AG04450 (cell line): ENCODE data around the gene C11orf52. TPM values are rescaled to one million over a fixed set of nuclear protein-coding genes. Genes with fewer than 3 reads are reported as not detected.
A peak's percentile ranks its signal among the peaks of the same experiment; 100 is the strongest.

ENCODE experiments used
- CTCF ChIA-PET: fragments of 300-600, 350-600 bp; formaldehyde crosslinking; extraction: SDS; loops from one replicate; lab custom pipeline; 2022; ENCODE audit warnings: antibody characterized with exemption, inconsistent platforms; lab: Charles Lee
- POLR2A ChIA-PET: fragments of 350-600 bp; formaldehyde crosslinking; extraction: SDS; loops from one replicate; lab custom pipeline; 2021; ENCODE audit warnings: antibody characterized with exemption, inconsistent platforms; lab: Yijun Ruan, JAX
- DNase-seq: peaks from one replicate; pipeline ENCODE4 v3.0.0-alpha.2; 2011; ENCODE audit warnings: low read depth, low spot score
- H3K27ac ChIP-seq: one replicate; pipeline ENCODE4 v1.5.1; 2012; ENCODE audit warnings: low read depth, low read length, control low read depth
- H3K27me3 ChIP-seq: one replicate; pipeline ENCODE4 v1.6.0; 2012; ENCODE audit warnings: low read length; ENCODE audit not compliant: control insufficient read depth, insufficient read depth
- H3K4me3 ChIP-seq: 2 replicates; pipeline ENCODE4 v1.5.1; 2011; ENCODE audit warnings: mild to moderate bottlenecking, low read depth, low read length, control low read depth
- H3K9me3 ChIP-seq: 2 replicates; pipeline ENCODE4 v1.5.1; 2012; ENCODE audit warnings: low read length; ENCODE audit not compliant: control insufficient read depth, insufficient read depth
- CTCF ChIP-seq: IDR thresholded peaks from 2 replicates; pipeline ENCODE4 v1.5.1; 2011; ENCODE audit warnings: low read depth, low read length, control low read depth, inconsistent platforms
- polyA plus RNA-seq: library from polyadenylated mRNA; depleted of rRNA; stranded (reverse); fragments of >200 nt; gene quantifications from 2 replicates; pipeline ENCODE4 v1.2.3, GENCODE V29; 2011

The C11orf52 gene
- polyA plus RNA-seq, 1 experiment = 0.38 TPM

- ChIA-PET POLR2A (interaction anchor here (0.6 to 1.2 kb wide), 2 partner anchors 18 to 90 kb away, joined by 4 to 7 read pairs; no protein-coding TSS in a partner anchor), CTCF (interaction anchor here (0.8 to 1.8 kb wide), 5 partner anchors 11 to 53 kb away, joined by 3 to 10 read pairs (median 5); no protein-coding TSS in a partner anchor)
- TF ChIP-seq CTCF = no peak
- H3K9me3 ChIP-seq = no peaks in the 10 kb centered on the region
- H3K27me3 ChIP-seq = no peaks in the 10 kb centered on the region
- no peak for DNase-seq
- H3K4me3 ChIP-seq = no peak overlapping the region
- peak overlapping the region; percentile 41 for H3K27ac ChIP-seq
These were observed 25.9 kb downstream of the C11orf52 start for GRCh38 chr11:111944651-111945051.

GRCh38 chr11:111945198-111945597 lies 26.5 kb downstream of the C11orf52 start:
- Histone ChIP-seq H3K4me3 (no peak overlapping the region), H3K9me3 (no peaks in the 10 kb centered on the region), H3K27me3 (no peaks in the 10 kb centered on the region), H3K27ac (no peak overlapping the region)
- CTCF ChIA-PET = interaction anchor here (0.8 to 1.8 kb wide), 3 partner anchors 14 to 37 kb away, joined by 3 to 10 read pairs (median 5); no protein-coding TSS in a partner anchor
- POLR2A ChIA-PET = interaction anchor here (0.6 kb wide), 1 partner anchor 90 kb away, joined by 7 read pairs; no protein-coding TSS in a partner anchor
- TF ChIP-seq CTCF = no peak
- no peak for DNase-seq

GRCh38 chr11:111946499-111946898 lies 27.8 kb downstream of the C11orf52 start:
- no peak for DNase-seq
- Histone ChIP-seq H3K4me3 (no peak overlapping the region), H3K27ac (no peak overlapping the region), H3K9me3 (no peaks in the 10 kb centered on the region), H3K27me3 (no peaks in the 10 kb centered on the region)
- no peak for TF ChIP-seq CTCF
- CTCF ChIA-PET = no interaction called here
- POLR2A ChIA-PET = no interaction called here

- CTCF ChIA-PET = no interaction called here
- no peak overlapping the region for H3K27ac ChIP-seq
- DNase-seq = no peak
- H3K9me3 ChIP-seq = no peaks in the 10 kb centered on the region
- no peak for TF ChIP-seq CTCF
- POLR2A ChIA-PET = no interaction called here
- no peak overlapping the region for H3K4me3 ChIP-seq
- H3K27me3 ChIP-seq = no peaks in the 10 kb centered on the region
These were observed 28.4 kb downstream of the C11orf52 start for GRCh38 chr11:111947143-111947542.

- ChIA-PET CTCF (no interaction called here), POLR2A (no interaction called here)
- Histone ChIP-seq H3K27me3 (no peaks in the 10 kb centered on the region), H3K27ac (no peak overlapping the region), H3K9me3 (no peaks in the 10 kb centered on the region), H3K4me3 (no peak overlapping the region)
- DNase-seq = no peak
- no peak for TF ChIP-seq CTCF
These were observed 31.1 kb downstream of the C11orf52 start for GRCh38 chr11:111949519-111950426.
